H1 (cell line): Measurements from ENCODE around the gene UVSSA. TPM values are rescaled to one million over a fixed set of nuclear protein-coding genes. Genes with fewer than 3 reads are reported as not detected.
"Not testable (repeated sequence)": the region's sequence is repeated elsewhere in the genome, so short reads cannot be mapped to it uniquely, and the experiment has no call there.

ENCODE experiments used
- CTCF ChIA-PET: fragments of 300-600 bp; sonication (Branson Sonifier 250); formaldehyde crosslinking; loops from one replicate; lab custom pipeline; 2021; ENCODE audit not compliant: partially characterized antibody; lab: Charles Lee
- POLR2A ChIA-PET: fragments of 300-600 bp; sonication (Branson Sonifier 250); formaldehyde crosslinking; loops from one replicate; lab custom pipeline; 2021; ENCODE audit warnings: inconsistent platforms; ENCODE audit not compliant: partially characterized antibody; lab: Charles Lee
- DNase-seq, 2 experiments: peaks; one replicate each; pipeline versions ENCODE4 v3.0.0 to v3.0.0-alpha.2; 2010 to 2022; ENCODE audit warnings: low spot score in 2 of 2, low read depth in 1 of 2, mixed read lengths in 1 of 2
- FAIRE-seq: peaks from 2 replicates; lab custom pipeline; 2011; peaks lifted over from hg19 to GRCh38; lab: Jason Lieb, UNC
- H2AFZ ChIP-seq: 2 replicates; pipeline ENCODE4 v1.8.1; 2012; ENCODE audit warnings: low read length, inconsistent platforms
- H2AK5ac ChIP-seq: 2 replicates; pipeline ENCODE4 v1.6.1; 2013; ENCODE audit warnings: low read depth, low read length
- H2BK120ac ChIP-seq: replicated peaks from 2 replicates; pipeline ENCODE3; 2013; ENCODE audit warnings: low read depth, low read length, inconsistent platforms
- H2BK12ac ChIP-seq: 2 replicates; pipeline ENCODE4 v1.6.1; 2013; ENCODE audit warnings: low read depth, low read length
- H2BK15ac ChIP-seq: 2 replicates; pipeline ENCODE4 v1.6.1; 2013; ENCODE audit warnings: low read length
- H2BK20ac ChIP-seq: 2 replicates; pipeline ENCODE4 v1.6.1; 2013; ENCODE audit warnings: low read length
- H2BK5ac ChIP-seq: 2 replicates; pipeline ENCODE4 v1.6.1; 2013; ENCODE audit warnings: low read depth, low read length
- H3K14ac ChIP-seq: 2 replicates; pipeline ENCODE4 v1.6.1; 2013; ENCODE audit warnings: inconsistent platforms; ENCODE audit not compliant: insufficient read length
- H3K18ac ChIP-seq: 2 replicates; pipeline ENCODE4 v1.6.1; 2013; ENCODE audit warnings: low read length; ENCODE audit errors: extremely low read depth
- H3K23ac ChIP-seq: 2 replicates; pipeline ENCODE4 v1.6.1; 2013; ENCODE audit warnings: inconsistent platforms; ENCODE audit not compliant: insufficient read length
- H3K23me2 ChIP-seq: 2 replicates; pipeline ENCODE4 v1.6.1; 2013; ENCODE audit warnings: low read depth, low read length
- H3K27ac ChIP-seq: 2 replicates; pipeline ENCODE4 v1.6.1; 2011; ENCODE audit warnings: low read depth, low read length, inconsistent platforms
- H3K27me3 ChIP-seq, 4 experiments: replicated peaks in 1 of 4; 1 replicate in 1 of 4; 2 replicates in 3 of 4; pipeline versions ENCODE4 v1.6.1 to v1.8.1; 2011 to 2013; ENCODE audit warnings: low read length in 3 of 4, mild to moderate bottlenecking in 3 of 4, inconsistent platforms in 2 of 4, mixed read lengths in 2 of 4, moderate library complexity in 1 of 4; ENCODE audit not compliant: control insufficient read depth in 3 of 4, insufficient read depth in 3 of 4; ENCODE audit errors: extremely low read depth in 1 of 4
- H3K36me3 ChIP-seq, 4 experiments: 2 replicates each; pipeline versions ENCODE4 v1.6.1 to v1.8.1; 2011 to 2013; ENCODE audit warnings: mild to moderate bottlenecking in 4 of 4, low read length in 3 of 4, moderate library complexity in 2 of 4, control low read depth in 1 of 4, inconsistent platforms in 1 of 4; ENCODE audit not compliant: insufficient read depth in 4 of 4, control insufficient read depth in 2 of 4
- H3K4ac ChIP-seq: replicated peaks from 2 replicates; pipeline ENCODE3; 2013; ENCODE audit warnings: low read length, low read depth, mixed read lengths, inconsistent platforms; ENCODE audit not compliant: insufficient read length
- H3K4me1 ChIP-seq, 4 experiments: replicated peaks in 1 of 4; 1 replicate in 1 of 4; 2 replicates in 3 of 4; pipeline versions ENCODE4 v1.6.1 to v1.8.1; 2011 to 2013; ENCODE audit warnings: low read length in 3 of 4, inconsistent platforms in 2 of 4, mixed read lengths in 1 of 4; ENCODE audit not compliant: insufficient read depth in 4 of 4, control insufficient read depth in 3 of 4
- H3K4me2 ChIP-seq, 2 experiments: 2 replicates each; pipeline versions ENCODE4 v1.6.1 to v1.8.1; 2011 to 2013; ENCODE audit warnings: low read depth in 2 of 2, low read length in 2 of 2, control low read depth in 1 of 2, inconsistent platforms in 1 of 2, mild to moderate bottlenecking in 1 of 2; ENCODE audit not compliant: insufficient read depth in 1 of 2
- H3K4me3 ChIP-seq, 4 experiments: fragments of 200-600, 300-600 bp in 1 of 4; sonication (generic), shearing (Covaris generic), sonication (Bioruptor Twin) in 1 of 4; 2 replicates each; pipeline versions ENCODE4 v1.5.1 to v1.8.1; 2011 to 2016; ENCODE audit warnings: low read length in 4 of 4, low read depth in 3 of 4, control low read depth in 2 of 4, inconsistent platforms in 2 of 4, mild to moderate bottlenecking in 2 of 4, mixed read lengths in 1 of 4, moderate library complexity in 1 of 4; ENCODE audit not compliant: insufficient read depth in 2 of 4; ENCODE audit errors: extremely low read depth in 1 of 4
- H3K56ac ChIP-seq: replicated peaks from 2 replicates; pipeline ENCODE3; 2013; ENCODE audit warnings: low read depth, mild to moderate bottlenecking, mixed read lengths, low read length, inconsistent platforms; ENCODE audit not compliant: insufficient read length
- H3K79me1 ChIP-seq: 2 replicates; pipeline ENCODE4 v1.6.1; 2013; ENCODE audit warnings: low read depth, low read length, control low read depth
- H3K79me2 ChIP-seq, 2 experiments: 2 replicates each; pipeline versions ENCODE4 v1.6.1 to v1.8.1; 2012 to 2013; ENCODE audit warnings: low read length in 2 of 2, mild to moderate bottlenecking in 2 of 2, inconsistent platforms in 1 of 2; ENCODE audit not compliant: insufficient read depth in 2 of 2, control insufficient read depth in 1 of 2
- H3K9ac ChIP-seq, 4 experiments: replicated peaks in 1 of 4; 1 replicate in 1 of 4; 2 replicates in 3 of 4; pipeline versions ENCODE4 v1.6.1 to v1.8.1; 2011 to 2013; ENCODE audit warnings: low read depth in 3 of 4, low read length in 3 of 4, control low read depth in 2 of 4, mild to moderate bottlenecking in 2 of 4, moderate library complexity in 2 of 4, inconsistent platforms in 1 of 4; ENCODE audit errors: extremely low read depth in 1 of 4
- H3K9me3 ChIP-seq, 2 experiments: 2 replicates each; pipeline versions ENCODE4 v1.6.1 to v1.8.1; 2012 to 2013; ENCODE audit warnings: mild to moderate bottlenecking in 2 of 2, moderate library complexity in 2 of 2, control low read depth in 1 of 2, inconsistent platforms in 1 of 2, low read depth in 1 of 2, low read length in 1 of 2, mixed read lengths in 1 of 2; ENCODE audit not compliant: insufficient read depth in 2 of 2
- H4K20me1 ChIP-seq, 2 experiments: replicated peaks in 1 of 2; 2 replicates each; pipeline versions ENCODE3 to v1.8.1; 2011 to 2013; ENCODE audit warnings: inconsistent platforms in 2 of 2, low read length in 2 of 2, mild to moderate bottlenecking in 1 of 2; ENCODE audit not compliant: insufficient read depth in 2 of 2, control insufficient read depth in 1 of 2
- H4K5ac ChIP-seq: 2 replicates; pipeline ENCODE4 v1.6.1; 2013; ENCODE audit warnings: low read length, low read depth, mixed read lengths, inconsistent platforms; ENCODE audit not compliant: insufficient read length
- H4K8ac ChIP-seq: 2 replicates; pipeline ENCODE4 v1.8.0; 2013; ENCODE audit warnings: mild to moderate bottlenecking, moderate library complexity, low read length, inconsistent platforms; ENCODE audit not compliant: insufficient read depth; ENCODE audit errors: extremely low read depth
- H4K91ac ChIP-seq: replicated peaks from 2 replicates; pipeline ENCODE3; 2013; ENCODE audit warnings: low read length, mixed read lengths, inconsistent platforms; ENCODE audit not compliant: insufficient read length
- WGBS, 2 experiments: shearing (Covaris generic) in 1 of 2; methylation state at CpG; one replicate each; pipeline versions ENCODE4 v1.1.6 to v1.1.7; 2013 to 2015; ENCODE audit warnings: low lambda C conversion rate in 2 of 2, mixed read lengths in 2 of 2, inconsistent platforms in 1 of 2, low coverage in 1 of 2, missing lambda C conversion rate in 1 of 2; ENCODE audit not compliant: insufficient replicate concordance in 2 of 2, insufficient coverage in 1 of 2, insufficient read length in 1 of 2; ENCODE audit errors: extremely low coverage in 1 of 2, missing lambda C conversion rate in 1 of 2; 5-methylcytosine and 5-hydroxymethylcytosine counted together
- polyA plus RNA-seq, 7 experiments: library from polyadenylated mRNA; depleted of rRNA in 3 of 7; stranded (reverse) in 5 of 7; unstranded in 2 of 7; fragments of >200 nt in 5 of 7; fragments of 200-250 nt in 2 of 7; gene quantifications; 1 replicate in 5 of 7; 2 replicates in 1 of 7; 4 replicates in 1 of 7; pipeline versions ENCODE4 v1.2.1 to v1.2.3, GENCODE V29; 2011 to 2013; ENCODE audit warnings: missing spikeins in 2 of 7, mixed read lengths in 2 of 7
- total RNA-seq: library from RNA; stranded (reverse); fragmentation: NEBNext Ultra II Directional; extraction: Animal tissue kit (Norgen Biotek cat#: 25700); gene quantifications from 2 replicates; pipeline ENCODE4 v1.2.1, GENCODE V29; 2021

UVSSA gene
- total and polyA plus RNA-seq, 2 of the 8 experiments (the other 6 are each of a cell fraction or from before 2014, with no cell fraction given) = 14.5 to 19.4 TPM

DNA sequence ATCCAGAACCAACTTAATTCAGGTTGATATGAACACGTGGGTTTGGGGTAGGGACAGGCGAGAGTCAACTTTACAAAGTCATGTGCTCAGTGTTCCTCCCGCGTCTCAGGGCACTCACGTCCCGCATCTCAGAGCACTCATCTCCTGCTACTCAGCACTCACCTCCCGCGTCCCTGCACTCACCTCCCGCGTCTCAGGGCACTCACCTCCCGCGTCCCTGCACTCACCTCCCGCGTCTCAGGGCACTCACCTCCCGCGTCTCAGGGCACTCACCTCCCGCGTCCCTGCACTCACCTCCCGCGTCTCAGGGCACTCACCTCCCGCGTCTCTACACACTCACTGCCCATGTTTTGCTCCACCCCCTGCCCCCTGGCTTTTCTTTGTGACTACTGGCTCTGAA, 25.6 kb downstream of the UVSSA start:
- H2AK5ac ChIP-seq, FAIRE-seq, H3K56ac ChIP-seq, H2BK15ac ChIP-seq, H3K23me2 ChIP-seq, H3K18ac ChIP-seq, H4K91ac ChIP-seq, H4K5ac ChIP-seq, H3K9ac ChIP-seq, DNase-seq, H2BK12ac ChIP-seq, H3K79me1 ChIP-seq, H3K27me3 ChIP-seq, POLR2A ChIA-PET, H3K79me2 ChIP-seq, H3K4me3 ChIP-seq, H3K27ac ChIP-seq, H3K4ac ChIP-seq, H3K4me2 ChIP-seq, H3K9me3 ChIP-seq, H2BK120ac ChIP-seq, H3K14ac ChIP-seq, H4K8ac ChIP-seq, H3K4me1 ChIP-seq, H2AFZ ChIP-seq, H3K23ac ChIP-seq, H2BK20ac ChIP-seq, H3K36me3 ChIP-seq, H2BK5ac ChIP-seq: not testable (repeated sequence)
- CTCF ChIA-PET = interaction anchor here (0.7 to 1.7 kb wide), 3 partner anchors 15 to 257 kb away, joined by 3 to 5 read pairs (median 3); no protein-coding TSS in a partner anchor
- peaks cover 0 to 12% of the 10 kb centered on the region in 2 experiments for H4K20me1 ChIP-seq
- 87% methylated on average over 13 of the region's 22 CpGs; no CpG with 5 or more reads in 1 of the 2 experiments for WGBS, 2 experiments
